Retinal pigment epithelial cell (primary cell): ENCODE results near the gene S1PR1.
A peak's percentile ranks its signal among the peaks of the same experiment; 100 is the strongest.
"Not testable (repeated sequence)": the region's sequence is repeated elsewhere in the genome, so short reads cannot be mapped to it uniquely, and the experiment has no call there.

Experiments
- DNase-seq: peaks from one replicate; pipeline ENCODE4 v3.0.0-alpha.2; 2010; ENCODE audit warnings: low read depth
- H3K4me3 ChIP-seq: 2 replicates; pipeline ENCODE4 v1.5.1; 2011; ENCODE audit warnings: mild to moderate bottlenecking, low read length, control low read depth, moderate library complexity
- TF ChIP-seq, protein P1 (sequence below): conservative IDR thresholded peaks from 2 replicates; pipeline ENCODE4 v1.5.1; 2011; ENCODE audit warnings: low read depth, low read length, control low read depth, inconsistent platforms

Gene S1PR1

DNA sequence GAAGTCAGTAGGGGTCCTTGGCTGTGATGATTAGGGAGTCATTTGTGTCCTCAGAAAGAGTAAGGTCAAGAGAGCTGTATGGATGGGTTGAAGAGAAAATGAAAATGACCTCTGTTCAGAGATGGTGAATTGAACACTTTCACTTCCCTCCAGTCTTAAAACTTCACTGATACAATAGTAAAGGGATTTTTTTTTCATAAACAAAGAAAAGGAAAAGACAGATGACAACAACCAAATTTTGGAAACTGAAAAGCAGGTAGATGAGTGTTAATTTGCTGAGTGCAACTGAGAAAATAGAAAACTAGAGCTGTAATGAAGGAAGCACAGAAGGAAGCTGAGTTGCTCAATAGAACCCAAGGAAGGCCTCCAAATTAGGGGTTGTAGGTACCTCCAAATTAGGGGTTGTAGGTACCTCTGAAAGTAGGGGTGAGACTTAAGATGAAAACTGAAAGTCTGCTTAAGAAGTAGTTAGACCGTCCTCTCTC is 14.8 kb upstream of the S1PR1 start:
- DNase-seq = no peak
- TF ChIP-seq, protein P1, sequence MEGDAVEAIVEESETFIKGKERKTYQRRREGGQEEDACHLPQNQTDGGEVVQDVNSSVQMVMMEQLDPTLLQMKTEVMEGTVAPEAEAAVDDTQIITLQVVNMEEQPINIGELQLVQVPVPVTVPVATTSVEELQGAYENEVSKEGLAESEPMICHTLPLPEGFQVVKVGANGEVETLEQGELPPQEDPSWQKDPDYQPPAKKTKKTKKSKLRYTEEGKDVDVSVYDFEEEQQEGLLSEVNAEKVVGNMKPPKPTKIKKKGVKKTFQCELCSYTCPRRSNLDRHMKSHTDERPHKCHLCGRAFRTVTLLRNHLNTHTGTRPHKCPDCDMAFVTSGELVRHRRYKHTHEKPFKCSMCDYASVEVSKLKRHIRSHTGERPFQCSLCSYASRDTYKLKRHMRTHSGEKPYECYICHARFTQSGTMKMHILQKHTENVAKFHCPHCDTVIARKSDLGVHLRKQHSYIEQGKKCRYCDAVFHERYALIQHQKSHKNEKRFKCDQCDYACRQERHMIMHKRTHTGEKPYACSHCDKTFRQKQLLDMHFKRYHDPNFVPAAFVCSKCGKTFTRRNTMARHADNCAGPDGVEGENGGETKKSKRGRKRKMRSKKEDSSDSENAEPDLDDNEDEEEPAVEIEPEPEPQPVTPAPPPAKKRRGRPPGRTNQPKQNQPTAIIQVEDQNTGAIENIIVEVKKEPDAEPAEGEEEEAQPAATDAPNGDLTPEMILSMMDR = no peak
- H3K4me3 ChIP-seq = no peak overlapping the region

- TF ChIP-seq, protein P1 = no peak
Measured at GRCh38 chr1:101227837-101228236, 9.0 kb upstream of the S1PR1 start.

GRCh38 chr1:101228424-101229134 is 8.2 kb upstream of the S1PR1 start:
- TF ChIP-seq, protein P1 = no peak
- no peak overlapping the region for H3K4me3 ChIP-seq
- no peak for DNase-seq

More at GRCh38 chr1:101227837-101228236, 9.0 kb upstream of the S1PR1 start:
- DNase-seq = no peak
- H3K4me3 ChIP-seq = no peak overlapping the region

- H3K4me3 ChIP-seq, DNase-seq: not testable (repeated sequence)
Measured at GRCh38 chr1:101232182-101232581, 4.6 kb upstream of the S1PR1 start.

GRCh38 chr1:101233495-101233894 is 3.3 kb upstream of the S1PR1 start:
- H3K4me3 ChIP-seq = no peak overlapping the region
- DNase-seq = no peak
- TF ChIP-seq, protein P1 = no peak

DNA sequence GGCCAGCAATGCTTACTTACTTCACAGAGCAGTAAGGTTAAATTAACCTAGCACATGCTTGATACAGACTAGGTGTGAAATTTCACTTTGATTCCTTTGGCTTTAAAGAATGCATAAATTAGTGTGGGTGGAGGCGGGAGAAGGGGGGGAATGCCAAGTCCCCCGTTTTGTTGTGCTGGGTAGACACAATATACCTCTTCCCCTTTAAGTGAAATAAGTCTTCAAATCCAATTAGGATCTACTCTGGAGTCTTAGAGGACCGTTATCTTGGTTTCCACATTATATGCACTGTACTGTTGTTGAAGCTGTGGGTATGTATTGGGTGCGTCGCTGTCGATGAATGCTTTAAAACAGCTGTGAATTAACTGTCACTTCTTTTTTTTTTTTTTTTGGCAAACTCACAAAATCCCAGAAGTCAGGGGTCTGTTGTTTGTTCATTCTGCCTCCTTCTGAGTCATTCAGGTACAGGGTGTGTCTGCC is 1.6 kb upstream of the S1PR1 start:
- H3K4me3 ChIP-seq = peak overlapping the region; percentile 86
- DNase-seq = no peak
- TF ChIP-seq, protein P1 = no peak

DNA sequence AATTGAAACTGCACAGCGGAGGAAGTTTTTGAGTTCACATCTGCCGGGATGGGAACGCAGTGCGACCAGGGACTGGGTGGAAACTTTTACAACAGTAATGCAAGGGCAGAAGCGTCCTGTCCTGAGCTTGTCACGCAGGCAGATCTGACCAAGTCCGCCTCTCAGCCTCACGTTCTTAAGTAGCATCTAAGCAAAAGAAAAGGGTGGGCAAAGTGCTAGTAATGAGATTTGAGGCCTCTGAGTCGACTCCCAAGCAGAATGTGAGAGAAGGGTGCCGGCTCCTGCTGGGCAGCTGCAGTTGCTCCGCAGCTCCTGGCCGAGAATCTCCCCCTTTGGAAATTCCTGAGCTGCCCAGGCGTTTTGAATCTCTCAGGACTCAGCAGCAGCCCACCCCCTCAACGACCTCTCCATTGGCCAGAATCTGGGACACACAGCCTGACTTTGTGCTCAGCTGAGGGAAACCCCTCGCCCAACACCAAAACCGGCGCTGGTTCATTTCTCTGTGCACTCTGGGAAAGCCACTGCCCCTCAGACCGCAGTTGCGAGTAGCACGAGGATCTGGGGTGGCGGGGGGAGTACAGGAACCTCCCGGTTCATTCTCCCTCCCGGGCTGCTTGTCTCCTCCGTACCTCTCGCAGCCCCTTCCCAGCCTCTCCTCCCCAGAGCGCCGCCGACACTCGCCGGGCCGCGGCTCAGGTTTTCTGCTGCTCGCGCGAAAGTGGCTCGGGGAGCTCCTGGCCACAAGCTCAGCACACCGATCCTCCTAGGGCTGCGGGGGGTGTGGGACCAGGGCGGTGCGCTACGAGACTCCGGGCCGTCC is 913 bp upstream of the S1PR1 start:
- TF ChIP-seq, protein P1 = no peak
- DNase-seq = no peak
- peak overlapping the region; percentile 86 for H3K4me3 ChIP-seq
